ENCODE results near the gene RAB11FIP2. TPM values are rescaled to one million over a fixed set of nuclear protein-coding genes. Genes with fewer than 3 reads are reported as not detected.
A peak's percentile ranks its signal among the peaks of the same experiment; 100 is the strongest.

Gene RAB11FIP2
- total and polyA plus RNA-seq, 9 donors = 11.0 to 28.6 (median 18.6) TPM

DNA sequence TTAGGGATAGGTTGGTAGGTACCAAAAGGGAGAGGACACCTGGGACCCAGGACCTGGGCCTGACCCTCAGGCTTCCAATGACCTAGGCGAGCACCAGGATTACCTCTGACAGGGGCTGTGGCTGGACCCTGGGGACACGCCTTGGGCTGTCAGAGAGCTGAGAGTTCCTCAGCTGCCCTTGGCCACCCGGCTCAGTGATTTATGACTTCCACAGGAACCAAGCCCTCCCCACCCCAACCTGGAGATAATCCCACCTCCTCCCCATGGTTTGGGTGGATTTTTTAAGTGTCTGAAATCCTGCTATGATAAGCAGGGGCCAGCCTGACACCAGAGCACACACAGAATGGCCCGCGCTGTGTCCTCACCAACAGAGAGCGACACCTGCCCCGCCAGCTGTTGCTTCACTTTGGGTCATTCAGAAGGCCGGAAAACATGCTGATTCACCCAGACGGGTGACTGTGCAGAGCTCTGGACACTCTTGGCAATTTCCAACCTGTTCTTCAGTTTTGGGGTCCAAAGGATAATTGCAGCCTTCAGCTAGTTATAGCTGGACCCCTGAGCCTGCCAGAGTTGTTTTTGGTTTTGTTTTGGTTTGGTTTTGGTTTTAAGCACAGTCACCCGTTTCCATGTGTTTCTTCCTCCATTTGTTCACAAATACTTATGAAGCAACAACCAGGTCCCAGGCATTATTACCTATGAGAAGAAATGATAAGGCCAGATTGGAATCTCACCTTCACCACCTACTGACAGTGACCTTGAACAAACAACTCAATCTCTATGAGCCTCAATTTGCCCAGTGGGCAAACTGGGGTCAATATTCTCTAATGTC is 78.2 kb downstream of the RAB11FIP2 start:
- no peaks in the 10 kb centered on the region for H3K9me3 ChIP-seq (replicated peaks; ENCODE audit: control insufficient read depth, low read depth, low read length)
- 71% methylated on average over 6 of the region's 10 CpGs for WGBS (ENCODE audit: insufficient coverage)
- H3K27ac ChIP-seq (ENCODE audit: low read length) = no peak overlapping the region
- H3K27me3 ChIP-seq (ENCODE audit: control insufficient read depth, insufficient read depth, low read length) = no peaks in the 10 kb centered on the region
- DNase-seq = peak; percentile 12
- H3K4me1 ChIP-seq (ENCODE audit: control insufficient read depth, insufficient read depth, low read length) = peaks cover 6% of the 10 kb centered on the region
- H3K4me3 ChIP-seq (ENCODE audit: low read length) = no peak overlapping the region
- no peaks in the 10 kb centered on the region for H3K36me3 ChIP-seq (ENCODE audit: control insufficient read depth, insufficient read depth, low read length)

DNA sequence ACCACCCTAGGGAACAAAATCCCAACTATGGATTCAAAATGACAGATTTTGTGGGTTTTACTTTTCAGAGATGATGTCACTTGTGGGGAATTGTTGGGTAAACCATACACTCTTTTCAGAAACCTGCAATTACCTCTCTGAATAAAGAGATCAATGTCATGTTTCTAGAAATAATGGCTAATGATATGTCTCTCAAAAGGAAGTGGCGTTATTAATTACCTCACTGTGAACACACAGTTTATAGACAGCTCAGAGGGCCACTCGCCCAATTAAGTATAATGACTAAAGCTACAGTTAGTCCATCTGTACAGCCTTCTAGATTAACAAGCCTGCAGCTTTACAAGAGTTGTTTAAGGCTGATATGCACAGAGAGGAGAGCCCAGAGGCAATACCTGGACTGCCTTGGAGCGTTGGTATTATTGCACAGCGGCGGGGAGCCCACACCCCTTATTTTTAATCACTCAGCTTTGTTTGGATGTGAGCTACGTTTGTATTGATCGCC is 79.5 kb downstream of the RAB11FIP2 start:
- Histone ChIP-seq H3K9me3 (replicated peaks; ENCODE audit: control insufficient read depth, low read depth, low read length) (no peaks in the 10 kb centered on the region), H3K27me3 (ENCODE audit: control insufficient read depth, insufficient read depth, low read length) (no peaks in the 10 kb centered on the region), H3K36me3 (ENCODE audit: control insufficient read depth, insufficient read depth, low read length) (no peaks in the 10 kb centered on the region), H3K4me3 (ENCODE audit: low read length) (no peak overlapping the region), H3K4me1 (ENCODE audit: control insufficient read depth, insufficient read depth, low read length) (peaks cover 2% of the 10 kb centered on the region), H3K27ac (ENCODE audit: low read length) (no peak overlapping the region)
- no CpG with 5 or more reads among the region's 7 CpGs for WGBS (ENCODE audit: insufficient coverage)
- no peak for DNase-seq

DNA sequence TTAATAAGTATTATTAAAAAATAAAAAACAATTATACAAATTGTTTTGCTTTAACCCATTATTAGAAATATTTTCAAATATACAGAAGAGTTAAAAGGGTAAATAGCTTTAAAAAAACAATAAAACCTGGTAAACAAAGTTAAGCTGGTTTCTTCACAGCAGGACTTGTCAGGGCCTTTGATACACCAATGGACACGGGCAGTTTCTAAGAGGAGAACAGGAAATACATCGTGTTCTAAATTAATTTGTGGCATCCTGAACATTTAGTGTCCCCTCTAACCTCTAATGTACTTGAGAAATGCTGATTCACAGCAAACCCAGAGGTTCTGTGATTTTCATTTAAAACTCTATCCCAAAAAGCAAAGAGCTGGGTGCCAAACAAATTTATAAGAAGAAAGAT is 80.8 kb downstream of the RAB11FIP2 start:
- H3K27me3 ChIP-seq (ENCODE audit: control insufficient read depth, insufficient read depth, low read length) = no peaks in the 10 kb centered on the region
- no peak for DNase-seq
- H3K36me3 ChIP-seq (ENCODE audit: control insufficient read depth, insufficient read depth, low read length) = no peaks in the 10 kb centered on the region
- H3K4me3 ChIP-seq (ENCODE audit: low read length) = no peak overlapping the region
- H3K9me3 ChIP-seq (replicated peaks; ENCODE audit: control insufficient read depth, low read depth, low read length) = no peaks in the 10 kb centered on the region
- no peaks in the 10 kb centered on the region for H3K4me1 ChIP-seq (ENCODE audit: control insufficient read depth, insufficient read depth, low read length)
- no CpG with 5 or more reads among the region's 2 CpGs for WGBS (ENCODE audit: insufficient coverage)
- H3K27ac ChIP-seq (ENCODE audit: low read length) = no peak overlapping the region

GRCh38 chr10:117964536-117964935 is 82.2 kb downstream of the RAB11FIP2 start:
- Histone ChIP-seq H3K4me3 (ENCODE audit: low read length) (no peak overlapping the region), H3K9me3 (replicated peaks; ENCODE audit: control insufficient read depth, low read depth, low read length) (no peaks in the 10 kb centered on the region), H3K27ac (ENCODE audit: low read length) (no peak overlapping the region), H3K27me3 (ENCODE audit: control insufficient read depth, insufficient read depth, low read length) (no peaks in the 10 kb centered on the region), H3K4me1 (ENCODE audit: control insufficient read depth, insufficient read depth, low read length) (no peaks in the 10 kb centered on the region), H3K36me3 (ENCODE audit: control insufficient read depth, insufficient read depth, low read length) (no peaks in the 10 kb centered on the region)
- WGBS (ENCODE audit: insufficient coverage) = 95% methylated on average over 3 of the region's 4 CpGs
- peak; percentile 71 for DNase-seq

GRCh38 chr10:117960345-117960935 is 86.3 kb downstream of the RAB11FIP2 start:
- WGBS (ENCODE audit: insufficient coverage) = 100% methylated on average over 1 of the region's 4 CpGs
- H3K4me1 ChIP-seq (ENCODE audit: control insufficient read depth, insufficient read depth, low read length) = no peaks in the 10 kb centered on the region
- no peak for DNase-seq
- no peak overlapping the region for H3K4me3 ChIP-seq (ENCODE audit: low read length)
- H3K36me3 ChIP-seq (ENCODE audit: control insufficient read depth, insufficient read depth, low read length) = no peaks in the 10 kb centered on the region
- H3K27ac ChIP-seq (ENCODE audit: low read length) = no peak overlapping the region
- no peaks in the 10 kb centered on the region for H3K27me3 ChIP-seq (ENCODE audit: control insufficient read depth, insufficient read depth, low read length)
- no peaks in the 10 kb centered on the region for H3K9me3 ChIP-seq (replicated peaks; ENCODE audit: control insufficient read depth, low read depth, low read length)

- Histone ChIP-seq H3K9me3 (replicated peaks; ENCODE audit: control insufficient read depth, low read depth, low read length) (no peaks in the 10 kb centered on the region), H3K4me1 (ENCODE audit: control insufficient read depth, insufficient read depth, low read length) (no peaks in the 10 kb centered on the region), H3K36me3 (ENCODE audit: control insufficient read depth, insufficient read depth, low read length) (no peaks in the 10 kb centered on the region), H3K27ac (ENCODE audit: low read length) (no peak overlapping the region), H3K4me3 (ENCODE audit: low read length) (no peak overlapping the region), H3K27me3 (ENCODE audit: control insufficient read depth, insufficient read depth, low read length) (no peaks in the 10 kb centered on the region)
- DNase-seq = no peak
- WGBS (ENCODE audit: insufficient coverage) = 60% methylated on average over 1 of the region's 2 CpGs
Measured at GRCh38 chr10:117956972-117957371, 89.8 kb downstream of the RAB11FIP2 start.

DNA sequence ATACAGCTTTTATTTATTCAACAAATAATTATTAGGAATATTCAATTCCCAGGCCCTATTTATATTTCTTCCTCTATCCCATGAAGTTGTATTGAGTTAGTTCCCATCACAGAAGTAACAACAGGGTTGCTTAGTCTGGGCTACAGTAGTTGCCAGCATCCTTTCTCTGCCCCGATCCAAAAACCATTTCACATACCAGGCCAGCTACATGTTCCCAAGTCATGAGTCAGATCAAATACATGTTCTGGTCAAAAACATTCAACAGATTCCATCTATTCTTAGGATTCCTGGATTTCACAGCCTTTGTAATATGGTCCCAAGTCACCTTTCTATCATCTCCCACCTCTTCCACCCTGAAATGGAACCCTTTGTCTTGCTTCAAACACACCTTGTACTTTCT is 91.6 kb downstream of the RAB11FIP2 start:
- no peak for DNase-seq
- Histone ChIP-seq H3K9me3 (replicated peaks; ENCODE audit: control insufficient read depth, low read depth, low read length) (no peaks in the 10 kb centered on the region), H3K27me3 (ENCODE audit: control insufficient read depth, insufficient read depth, low read length) (peaks cover 2% of the 10 kb centered on the region), H3K4me3 (ENCODE audit: low read length) (no peak overlapping the region), H3K36me3 (ENCODE audit: control insufficient read depth, insufficient read depth, low read length) (no peaks in the 10 kb centered on the region), H3K27ac (ENCODE audit: low read length) (no peak overlapping the region), H3K4me1 (ENCODE audit: control insufficient read depth, insufficient read depth, low read length) (no peaks in the 10 kb centered on the region)
- 100% methylated on average over 1 of the region's 1 CpG for WGBS (ENCODE audit: insufficient coverage)

Data from muscle of leg (tissue), 11 donors.